Activated CD4-positive, alpha-beta T cell treated with anti-CD3 and anti-CD28 coated beads, Interleukin-2, amount 50 U/mL, for 1 hour (primary cell): Measurements from ENCODE around the gene EIF6.
"Not testable (repeated sequence)": the region's sequence is repeated elsewhere in the genome, so short reads cannot be mapped to it uniquely, and the experiment has no call there.

ENCODE experiments used
- DNase-seq: peaks from one replicate; pipeline ENCODE4 v3.0.0-alpha.2; 2020

Gene EIF6

DNA sequence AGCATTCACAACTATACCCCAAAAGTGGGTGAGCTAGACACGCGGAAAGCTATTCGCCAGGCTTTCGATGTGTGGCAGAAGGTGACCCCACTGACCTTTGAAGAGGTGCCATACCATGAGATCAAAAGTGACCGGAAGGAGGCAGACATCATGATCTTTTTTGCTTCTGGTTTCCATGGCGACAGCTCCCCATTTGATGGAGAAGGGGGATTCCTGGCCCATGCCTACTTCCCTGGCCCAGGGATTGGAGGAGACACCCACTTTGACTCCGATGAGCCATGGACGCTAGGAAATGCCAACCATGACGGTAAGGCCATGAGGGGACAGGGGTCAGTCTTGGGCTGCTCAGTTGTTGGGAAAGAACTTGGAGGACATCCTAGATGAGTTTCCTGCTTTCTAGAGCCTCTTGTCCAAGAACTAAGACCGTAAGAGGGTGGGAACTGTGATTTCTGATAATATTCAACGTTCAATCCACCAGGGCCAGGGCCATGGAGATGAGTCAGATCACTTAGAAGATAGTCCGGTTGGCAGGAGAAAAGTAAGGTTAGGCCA is 30.0 kb downstream of the EIF6 start:
- DNase-seq, result no peak

DNA sequence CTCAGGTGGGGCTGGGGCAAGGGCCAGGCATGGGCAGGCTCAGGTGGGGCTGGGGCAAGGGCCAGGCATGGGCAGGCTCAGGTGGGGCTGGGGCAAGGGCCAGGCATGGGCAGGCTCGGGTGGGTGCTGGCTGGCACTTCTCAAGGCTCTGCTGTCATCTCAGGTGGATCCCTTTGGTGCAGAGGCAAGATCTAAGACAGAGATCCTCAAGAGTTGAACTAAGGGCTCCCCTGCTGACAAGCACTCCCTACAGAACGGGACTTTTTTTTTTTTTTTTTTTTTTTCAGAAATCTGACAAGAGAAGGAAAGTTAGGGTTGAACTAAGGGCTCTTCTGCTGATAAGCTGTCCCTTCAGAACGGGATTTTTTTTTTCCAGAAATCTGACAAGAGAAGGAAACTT is 31.6 kb downstream of the EIF6 start:
- no peak for DNase-seq

GRCh38 chr20:35252598-35252997 is 32.0 kb downstream of the EIF6 start:
- DNase-seq, result not testable (repeated sequence)

DNA sequence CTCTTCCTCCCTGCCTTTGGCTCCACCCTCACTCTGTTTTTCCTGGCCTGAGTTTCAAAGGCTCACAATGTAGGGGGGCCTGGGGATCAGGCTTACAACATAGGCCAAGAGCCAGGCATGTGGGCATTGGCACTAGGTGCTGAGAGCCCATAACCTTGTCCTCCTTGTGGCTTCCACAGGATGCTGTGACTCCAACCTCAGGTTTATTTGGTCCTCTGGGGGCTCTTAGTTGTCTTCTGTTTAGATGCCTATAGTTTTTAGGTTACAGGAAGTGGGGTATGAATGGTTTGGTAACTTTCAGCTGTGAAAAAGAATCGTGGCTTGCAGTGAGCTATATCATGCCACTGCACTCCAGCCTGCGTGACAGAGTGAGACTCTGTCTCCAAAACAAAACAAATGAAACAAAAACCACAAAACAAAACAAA is 32.5 kb downstream of the EIF6 start:
- no peak for DNase-seq

- DNase-seq, result no peak
Measured at GRCh38 chr20:35251613-35251940, 33.0 kb downstream of the EIF6 start.

DNA sequence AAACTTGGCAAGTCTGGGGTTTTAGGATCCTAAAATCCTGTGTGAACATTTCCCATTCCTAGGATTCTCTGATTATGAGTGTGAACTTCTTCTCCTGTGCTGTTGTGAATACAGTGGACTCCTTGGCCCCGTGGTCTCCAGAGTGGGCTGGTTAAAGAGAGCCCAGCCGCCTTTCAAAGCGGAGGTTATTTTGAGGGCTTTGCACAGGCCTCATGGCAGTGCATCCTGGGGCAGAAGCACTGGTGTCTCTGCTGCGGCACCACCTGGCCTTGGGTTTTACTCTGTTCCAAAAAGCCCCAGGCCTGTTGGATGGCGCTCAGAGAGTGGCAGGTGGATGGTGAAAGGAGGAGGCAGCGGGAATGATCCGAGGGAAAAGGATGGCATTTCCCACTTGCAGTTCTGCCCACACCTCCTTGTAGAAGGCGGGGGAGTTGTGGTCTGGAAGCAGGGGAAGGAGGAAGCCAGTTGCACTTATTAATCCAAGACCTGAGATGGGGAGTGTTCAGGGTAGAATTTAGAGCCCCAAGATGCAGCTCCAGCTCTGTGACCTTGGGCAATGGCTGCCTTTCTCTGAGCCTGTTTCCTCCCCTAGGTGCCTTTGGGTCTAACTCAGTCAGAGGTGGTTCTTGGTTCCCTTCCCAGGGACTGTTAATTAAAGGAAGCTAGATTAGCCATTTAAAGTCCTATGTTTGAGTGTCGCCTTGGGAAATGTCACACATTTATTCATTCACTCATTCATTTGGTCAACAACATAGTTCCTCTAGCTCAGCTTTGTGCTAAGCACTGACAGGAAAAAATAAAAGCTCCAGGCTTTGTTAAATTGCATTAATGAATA is 35.7 kb downstream of the EIF6 start:
- DNase-seq, result no peak

GRCh38 chr20:35246723-35247122 is 37.8 kb downstream of the EIF6 start:
- DNase-seq, result no peak

DNA sequence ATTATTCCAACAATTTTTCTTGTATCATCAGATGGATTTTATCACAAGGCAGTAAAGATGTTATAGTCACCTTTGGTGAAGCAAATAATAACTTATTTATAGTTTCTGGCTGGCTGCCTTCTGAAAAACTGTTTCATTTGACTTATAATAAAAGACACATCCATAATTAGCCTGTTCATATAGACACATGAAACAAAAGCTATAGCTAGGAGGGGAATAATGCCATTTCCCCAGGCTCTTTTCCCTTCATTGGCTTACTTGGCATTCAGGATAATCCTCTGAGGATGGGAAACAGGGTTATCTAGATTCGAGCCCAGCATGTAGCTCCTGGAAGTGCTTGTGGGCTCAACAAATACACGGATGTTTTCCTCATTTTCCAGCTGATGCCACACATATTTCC is 40.6 kb downstream of the EIF6 start:
- no peak for DNase-seq

- DNase-seq, result no peak
Measured at GRCh38 chr20:35243317-35243716, 41.3 kb downstream of the EIF6 start.

- no peak for DNase-seq
Measured at GRCh38 chr20:35240811-35241293, 43.7 kb downstream of the EIF6 start.

DNA sequence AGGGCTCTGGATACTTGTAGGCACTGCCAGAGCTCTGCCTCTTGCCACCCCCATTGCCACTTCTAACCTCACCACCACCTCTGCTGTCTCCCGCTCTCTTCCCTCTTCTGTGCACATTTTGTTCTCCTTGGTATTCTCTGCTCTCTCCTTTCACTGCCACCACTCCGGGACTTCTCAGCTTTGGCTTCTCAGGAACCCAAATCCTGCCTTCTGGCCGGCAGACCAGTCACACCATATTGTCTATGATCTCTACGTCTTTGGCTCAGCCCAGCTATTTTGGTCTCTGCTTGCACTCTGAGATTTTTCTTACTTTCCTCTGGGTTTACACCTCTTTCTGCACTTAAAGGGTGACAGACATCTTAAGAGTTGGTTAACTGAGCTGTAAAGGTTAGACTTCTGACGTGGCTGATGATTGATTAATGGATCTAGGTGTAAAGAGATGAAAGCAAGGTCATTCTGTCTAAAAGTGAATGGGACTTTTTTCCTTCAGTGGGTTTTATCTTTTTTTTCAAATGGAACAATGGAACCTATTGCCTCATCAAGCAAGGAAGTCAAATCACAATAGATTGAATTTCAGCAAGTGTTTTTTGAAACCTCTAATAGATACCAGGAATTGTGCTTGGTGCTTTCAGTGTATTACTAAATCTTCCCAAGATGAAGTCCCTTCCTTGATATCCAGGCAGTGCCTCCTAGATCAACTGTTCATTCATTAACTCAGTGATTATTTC is 44.3 kb downstream of the EIF6 start:
- DNase-seq, result no peak

DNA sequence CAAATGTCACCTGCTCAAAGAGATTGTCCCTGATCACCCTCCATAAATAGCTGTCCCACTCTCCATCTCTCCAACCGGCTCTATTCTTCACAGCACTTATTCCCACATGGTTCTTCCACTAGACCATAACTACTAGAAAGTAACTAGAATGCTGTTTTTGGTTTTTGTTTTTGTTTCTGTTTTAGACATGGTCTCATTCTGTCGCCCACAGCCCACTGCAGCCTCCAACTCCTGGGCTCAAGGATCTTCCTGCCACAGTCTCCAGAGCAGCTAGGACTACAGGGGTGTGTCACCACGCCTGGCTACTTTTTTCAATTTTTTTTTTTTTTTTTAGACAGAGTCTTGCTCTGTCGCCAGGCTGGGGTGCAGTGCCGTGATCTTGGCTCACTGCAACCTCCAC is 45.8 kb downstream of the EIF6 start:
- no peak for DNase-seq

- no peak for DNase-seq
Measured at GRCh38 chr20:35238170-35238569, 46.4 kb downstream of the EIF6 start.

GRCh38 chr20:35237486-35237885 is 47.1 kb downstream of the EIF6 start:
- DNase-seq, result no peak

- no peak for DNase-seq
Measured at GRCh38 chr20:35235881-35236280, 48.7 kb downstream of the EIF6 start.

- DNase-seq, result no peak
Measured at GRCh38 chr20:35232575-35232974, 52.0 kb downstream of the EIF6 start.
